Loucy (cell line): ENCODE measurements around the gene SPRR2A.

Experiments
- EZH2phosphoT487 ChIP-seq: fragments of 200-600 bp; IDR thresholded peaks from 2 replicates; pipeline ENCODE4 v1.6.1; 2018; ENCODE audit warnings: antibody characterized with exemption, mild to moderate bottlenecking, moderate library complexity, borderline replicate concordance
- TF ChIP-seq, protein P1 (sequence below): fragments of 200-600 bp; sonication (generic); conservative IDR thresholded peaks from 2 replicates; pipeline ENCODE4 v1.5.1; 2014; ENCODE audit warnings: mild to moderate bottlenecking, antibody characterized with exemption, low read length

DNA sequence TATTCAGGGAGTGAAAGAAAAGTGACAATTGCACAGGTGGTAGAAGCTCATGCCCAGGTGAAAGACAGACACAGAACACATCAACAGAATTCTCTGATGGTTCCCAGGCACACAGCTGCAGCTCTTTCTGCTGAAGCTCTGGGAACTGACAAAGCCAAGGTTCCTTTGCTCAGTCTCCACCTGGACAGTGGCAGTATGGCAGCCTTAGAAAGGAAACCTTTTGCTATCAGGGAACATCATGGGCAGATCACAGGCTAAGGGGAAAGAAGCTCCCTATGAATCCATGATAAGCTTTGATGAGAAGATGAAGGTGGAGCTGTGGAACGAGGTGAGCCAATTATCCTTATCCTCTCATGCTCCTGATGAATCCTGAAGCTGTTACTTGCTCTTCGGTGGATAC, 12.9 kb upstream of the SPRR2A start:
- TF ChIP-seq, protein P1, sequence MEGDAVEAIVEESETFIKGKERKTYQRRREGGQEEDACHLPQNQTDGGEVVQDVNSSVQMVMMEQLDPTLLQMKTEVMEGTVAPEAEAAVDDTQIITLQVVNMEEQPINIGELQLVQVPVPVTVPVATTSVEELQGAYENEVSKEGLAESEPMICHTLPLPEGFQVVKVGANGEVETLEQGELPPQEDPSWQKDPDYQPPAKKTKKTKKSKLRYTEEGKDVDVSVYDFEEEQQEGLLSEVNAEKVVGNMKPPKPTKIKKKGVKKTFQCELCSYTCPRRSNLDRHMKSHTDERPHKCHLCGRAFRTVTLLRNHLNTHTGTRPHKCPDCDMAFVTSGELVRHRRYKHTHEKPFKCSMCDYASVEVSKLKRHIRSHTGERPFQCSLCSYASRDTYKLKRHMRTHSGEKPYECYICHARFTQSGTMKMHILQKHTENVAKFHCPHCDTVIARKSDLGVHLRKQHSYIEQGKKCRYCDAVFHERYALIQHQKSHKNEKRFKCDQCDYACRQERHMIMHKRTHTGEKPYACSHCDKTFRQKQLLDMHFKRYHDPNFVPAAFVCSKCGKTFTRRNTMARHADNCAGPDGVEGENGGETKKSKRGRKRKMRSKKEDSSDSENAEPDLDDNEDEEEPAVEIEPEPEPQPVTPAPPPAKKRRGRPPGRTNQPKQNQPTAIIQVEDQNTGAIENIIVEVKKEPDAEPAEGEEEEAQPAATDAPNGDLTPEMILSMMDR = no peak
- no peak for TF ChIP-seq EZH2phosphoT487
